Measurements from ENCODE around the gene ST8SIA5.

The ST8SIA5 gene

GRCh38 chr18:46751882-46752281 lies 5.0 kb downstream of the ST8SIA5 start:
- Histone ChIP-seq H4K20me1 (ENCODE audit: insufficient read depth, low read length) (no peaks in the 10 kb centered on the region), H3K27me3 (ENCODE audit: insufficient read depth, low read length) (no peaks in the 10 kb centered on the region), H3K36me3 (ENCODE audit: insufficient read depth, low read length) (no peaks in the 10 kb centered on the region), H3K9me3 (ENCODE audit: low read length) (no peaks in the 10 kb centered on the region), H3K9me2 (ENCODE audit: low read depth, low read length) (no peaks in the 10 kb centered on the region), H3K79me2 (ENCODE audit: insufficient read depth, low read length) (no peaks in the 10 kb centered on the region), H3K4me1 (ENCODE audit: insufficient read depth, low read length, severe bottlenecking) (no peaks in the 10 kb centered on the region), H3K27ac (ENCODE audit: low read depth, low read length, poor library complexity, severe bottlenecking) (no peak overlapping the region), H3K4me2 (ENCODE audit: low read length) (no peak overlapping the region), H3F3A (ENCODE audit: insufficient read depth, low read length) (no peaks in the 10 kb centered on the region), H3K4me3 (ENCODE audit: low read depth, low read length, poor library complexity, severe bottlenecking) (no peak overlapping the region), H3K9ac (ENCODE audit: low read length) (no peak overlapping the region), H2AFZ (ENCODE audit: low read length) (no peak overlapping the region)
- TF ChIP-seq CTCF (IDR thresholded peaks at IDR 0.05; ENCODE audit: low read length): no peak
- no peak for TF ChIP-seq EZH2 (IDR thresholded peaks at IDR 0.05; ENCODE audit: borderline replicate concordance, low read length)

- H3K27ac ChIP-seq (ENCODE audit: low read depth, low read length, poor library complexity, severe bottlenecking): no peak overlapping the region
- TF ChIP-seq EZH2 (IDR thresholded peaks at IDR 0.05; ENCODE audit: borderline replicate concordance, low read length): no peak
- TF ChIP-seq CTCF (IDR thresholded peaks at IDR 0.05; ENCODE audit: low read length): no peak
- H3K79me2 ChIP-seq (ENCODE audit: insufficient read depth, low read length): no peaks in the 10 kb centered on the region
- no peaks in the 10 kb centered on the region for H3K4me1 ChIP-seq (ENCODE audit: insufficient read depth, low read length, severe bottlenecking)
- H4K20me1 ChIP-seq (ENCODE audit: insufficient read depth, low read length): no peaks in the 10 kb centered on the region
- H3K9me3 ChIP-seq (ENCODE audit: low read length): no peaks in the 10 kb centered on the region
- H3K36me3 ChIP-seq (ENCODE audit: insufficient read depth, low read length): no peaks in the 10 kb centered on the region
- H3F3A ChIP-seq (ENCODE audit: insufficient read depth, low read length): no peaks in the 10 kb centered on the region
- H3K9me2 ChIP-seq (ENCODE audit: low read depth, low read length): no peaks in the 10 kb centered on the region
- H3K4me3 ChIP-seq (ENCODE audit: low read depth, low read length, poor library complexity, severe bottlenecking): no peak overlapping the region
- no peak overlapping the region for H3K9ac ChIP-seq (ENCODE audit: low read length)
- no peak overlapping the region for H2AFZ ChIP-seq (ENCODE audit: low read length)
- H3K4me2 ChIP-seq (ENCODE audit: low read length): no peak overlapping the region
- no peaks in the 10 kb centered on the region for H3K27me3 ChIP-seq (ENCODE audit: insufficient read depth, low read length)
Measured at GRCh38 chr18:46750626-46751025, 6.2 kb downstream of the ST8SIA5 start.

- Histone ChIP-seq H3K79me2 (ENCODE audit: insufficient read depth, low read length) (no peaks in the 10 kb centered on the region), H3K4me1 (ENCODE audit: insufficient read depth, low read length, severe bottlenecking) (no peaks in the 10 kb centered on the region), H3K36me3 (ENCODE audit: insufficient read depth, low read length) (no peaks in the 10 kb centered on the region), H4K20me1 (ENCODE audit: insufficient read depth, low read length) (no peaks in the 10 kb centered on the region), H3K27ac (ENCODE audit: low read depth, low read length, poor library complexity, severe bottlenecking) (no peak overlapping the region), H3F3A (ENCODE audit: insufficient read depth, low read length) (no peaks in the 10 kb centered on the region), H3K4me2 (ENCODE audit: low read length) (no peak overlapping the region), H2AFZ (ENCODE audit: low read length) (no peak overlapping the region), H3K9me2 (ENCODE audit: low read depth, low read length) (no peaks in the 10 kb centered on the region), H3K4me3 (ENCODE audit: low read depth, low read length, poor library complexity, severe bottlenecking) (no peak overlapping the region), H3K9ac (ENCODE audit: low read length) (no peak overlapping the region), H3K9me3 (ENCODE audit: low read length) (no peaks in the 10 kb centered on the region), H3K27me3 (ENCODE audit: insufficient read depth, low read length) (no peaks in the 10 kb centered on the region)
- TF ChIP-seq EZH2 (IDR thresholded peaks at IDR 0.05; ENCODE audit: borderline replicate concordance, low read length): no peak
Measured at GRCh38 chr18:46748466-46748865, 8.4 kb downstream of the ST8SIA5 start.

- no peak overlapping the region for H3K9ac ChIP-seq (ENCODE audit: low read length)
Measured at GRCh38 chr18:46740046-46740445, 16.8 kb downstream of the ST8SIA5 start.

More at GRCh38 chr18:46740046-46740445, 16.8 kb downstream of the ST8SIA5 start:
- H4K20me1 ChIP-seq (ENCODE audit: insufficient read depth, low read length): no peaks in the 10 kb centered on the region
- no peaks in the 10 kb centered on the region for H3K9me2 ChIP-seq (ENCODE audit: low read depth, low read length)
- no peak overlapping the region for H2AFZ ChIP-seq (ENCODE audit: low read length)
- no peaks in the 10 kb centered on the region for H3F3A ChIP-seq (ENCODE audit: insufficient read depth, low read length)
- no peak overlapping the region for H3K4me3 ChIP-seq (ENCODE audit: low read depth, low read length, poor library complexity, severe bottlenecking)
- no peak overlapping the region for H3K4me2 ChIP-seq (ENCODE audit: low read length)
- no peaks in the 10 kb centered on the region for H3K27me3 ChIP-seq (ENCODE audit: insufficient read depth, low read length)
- no peaks in the 10 kb centered on the region for H3K4me1 ChIP-seq (ENCODE audit: insufficient read depth, low read length, severe bottlenecking)
- no peaks in the 10 kb centered on the region for H3K36me3 ChIP-seq (ENCODE audit: insufficient read depth, low read length)
- no peak overlapping the region for H3K27ac ChIP-seq (ENCODE audit: low read depth, low read length, poor library complexity, severe bottlenecking)
- no peaks in the 10 kb centered on the region for H3K9me3 ChIP-seq (ENCODE audit: low read length)
- no peaks in the 10 kb centered on the region for H3K79me2 ChIP-seq (ENCODE audit: insufficient read depth, low read length)
- no peak for TF ChIP-seq EZH2 (IDR thresholded peaks at IDR 0.05; ENCODE audit: borderline replicate concordance, low read length)

Measured in OCI-LY1 (cell line).